ENCODE results near the gene TANC1.

DNA sequence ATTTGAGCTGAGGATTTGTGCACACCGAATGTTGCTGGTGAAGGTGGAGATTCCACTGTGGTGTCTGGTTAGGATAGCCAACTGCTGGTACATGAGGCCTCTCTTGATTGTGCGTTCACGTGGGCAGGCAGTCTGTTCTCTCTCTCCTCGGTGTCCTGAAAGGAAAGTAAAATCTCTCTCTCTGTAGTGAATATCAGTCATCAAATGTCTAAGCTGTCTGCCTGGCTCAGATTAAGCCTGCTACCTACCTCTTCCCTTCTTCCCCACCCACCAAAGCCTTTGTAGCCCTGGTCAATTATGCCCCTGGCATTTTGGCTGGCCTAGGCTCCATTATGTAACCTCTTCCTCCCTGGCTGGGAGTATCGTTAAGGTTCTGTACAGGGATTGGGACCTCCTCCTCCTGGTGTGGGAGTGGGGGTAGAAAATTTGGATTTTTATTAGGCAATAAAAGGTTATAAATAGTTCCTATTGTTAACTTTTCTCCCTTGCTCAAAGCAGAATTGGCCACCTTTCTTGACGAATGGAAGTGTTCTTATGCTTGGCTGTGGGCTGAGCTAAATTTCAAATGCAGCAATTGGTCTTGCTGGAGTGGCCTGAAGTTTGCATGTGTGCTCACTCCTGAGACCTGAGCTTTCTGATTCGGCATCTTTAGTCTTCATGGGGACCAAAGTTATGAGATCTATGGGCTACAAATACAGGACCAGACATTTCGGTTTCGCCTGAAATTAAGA, 169.2 kb downstream of the TANC1 start:
- TF ChIP-seq, protein P1, sequence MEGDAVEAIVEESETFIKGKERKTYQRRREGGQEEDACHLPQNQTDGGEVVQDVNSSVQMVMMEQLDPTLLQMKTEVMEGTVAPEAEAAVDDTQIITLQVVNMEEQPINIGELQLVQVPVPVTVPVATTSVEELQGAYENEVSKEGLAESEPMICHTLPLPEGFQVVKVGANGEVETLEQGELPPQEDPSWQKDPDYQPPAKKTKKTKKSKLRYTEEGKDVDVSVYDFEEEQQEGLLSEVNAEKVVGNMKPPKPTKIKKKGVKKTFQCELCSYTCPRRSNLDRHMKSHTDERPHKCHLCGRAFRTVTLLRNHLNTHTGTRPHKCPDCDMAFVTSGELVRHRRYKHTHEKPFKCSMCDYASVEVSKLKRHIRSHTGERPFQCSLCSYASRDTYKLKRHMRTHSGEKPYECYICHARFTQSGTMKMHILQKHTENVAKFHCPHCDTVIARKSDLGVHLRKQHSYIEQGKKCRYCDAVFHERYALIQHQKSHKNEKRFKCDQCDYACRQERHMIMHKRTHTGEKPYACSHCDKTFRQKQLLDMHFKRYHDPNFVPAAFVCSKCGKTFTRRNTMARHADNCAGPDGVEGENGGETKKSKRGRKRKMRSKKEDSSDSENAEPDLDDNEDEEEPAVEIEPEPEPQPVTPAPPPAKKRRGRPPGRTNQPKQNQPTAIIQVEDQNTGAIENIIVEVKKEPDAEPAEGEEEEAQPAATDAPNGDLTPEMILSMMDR (conservative IDR thresholded peaks at IDR 0.05 in 1 of 2, IDR thresholded peaks at IDR 0.05 in 1 of 2; ENCODE audit: extremely low read depth in 1 of 2, insufficient read depth in 1 of 2, low read depth in 1 of 2, low read length in 2 of 2), result no peak
- no peak for TF ChIP-seq EZH2 (IDR thresholded peaks at IDR 0.05; ENCODE audit: borderline replicate concordance, low read length)
